ENCODE results near the gene SLC49A4. TPM values are rescaled to one million over a fixed set of nuclear protein-coding genes. Genes with fewer than 3 reads are reported as not detected.

SLC49A4 gene
- total RNA-seq, 1 experiment from 2014 or later = 29.6 TPM

- H4K20me1 ChIP-seq (ENCODE audit: low read length) = no peaks in the 10 kb centered on the region; the same call in 1 of the 2 replicates
- no peaks in the 10 kb centered on the region for H3K27me3 ChIP-seq (ENCODE audit: low read length)
- H3K36me3 ChIP-seq (ENCODE audit: low read depth, low read length) = no peaks in the 10 kb centered on the region
- intact Hi-C loops (cut with micrococcal nuclease) = loop anchor here (2.0 kb wide), 1 partner anchor 15 kb away; no protein-coding TSS in a partner anchor
- TF ChIP-seq EZH2 (IDR thresholded peaks at IDR 0.05; ENCODE audit: low read length, unreplicated experiment) (no peak), EZH2phosphoT487 (IDR thresholded peaks at IDR 0.05; ENCODE audit: borderline replicate concordance, low read length) (no peak), CTCF (conservative IDR thresholded peaks at IDR 0.05; ENCODE audit: low read depth, low read length) (no peak)
- H3F3A ChIP-seq (ENCODE audit: low read length, unreplicated experiment) = no peaks in the 10 kb centered on the region
- H3K27ac ChIP-seq (ENCODE audit: low read length) = no peak overlapping the region
- ATAC-seq = no peak
- H3K9ac ChIP-seq (ENCODE audit: low read length) = peak overlapping the region; percentile 82
- peaks cover 33% of the 10 kb centered on the region for H3K4me1 ChIP-seq (ENCODE audit: insufficient read depth, low read length)
- BruUV-seq (replicated peaks) = TSS peak; percentile 66
- peak overlapping the region; percentile 99 for H3K4me2 ChIP-seq (ENCODE audit: low read length)
- ChIA-PET POLR2A (ENCODE audit: unreplicated experiment) (no interaction called here), CTCF (no interaction called here)
- peaks cover 24% of the 10 kb centered on the region for H3K79me2 ChIP-seq (ENCODE audit: low read length)
- no peaks in the 10 kb centered on the region for H3K9me3 ChIP-seq (ENCODE audit: low read length)
- DNase-seq = no peak
- peak overlapping the region; percentile 81 for H3K4me3 ChIP-seq (ENCODE audit: low read length)
- H2AFZ ChIP-seq (ENCODE audit: low read length) = peak overlapping the region; percentile 87
- H3K9me2 ChIP-seq (replicated peaks; ENCODE audit: low read length) = no peaks in the 10 kb centered on the region
Measured at GRCh38 chr3:122795674-122796195, 866 bp downstream of the SLC49A4 start.

- POLR2A ChIA-PET (ENCODE audit: unreplicated experiment) = no interaction called here
- BruUV-seq (replicated peaks) = no TSS peak
Measured at GRCh38 chr3:122797291-122797690, 2.4 kb downstream of the SLC49A4 start.

More at GRCh38 chr3:122797291-122797690, 2.4 kb downstream of the SLC49A4 start:
- TF ChIP-seq EZH2phosphoT487 (IDR thresholded peaks at IDR 0.05; ENCODE audit: borderline replicate concordance, low read length) = no peak
- TF ChIP-seq CTCF (conservative IDR thresholded peaks at IDR 0.05; ENCODE audit: low read depth, low read length) = no peak
- TF ChIP-seq EZH2 (IDR thresholded peaks at IDR 0.05; ENCODE audit: low read length, unreplicated experiment) = no peak
- no peaks in the 10 kb centered on the region; the same call in 1 of the 2 replicates for H4K20me1 ChIP-seq (ENCODE audit: low read length)
- no peaks in the 10 kb centered on the region for H3K9me3 ChIP-seq (ENCODE audit: low read length)
- H2AFZ ChIP-seq (ENCODE audit: low read length) = no peak overlapping the region
- H3K79me2 ChIP-seq (ENCODE audit: low read length) = peaks cover 24% of the 10 kb centered on the region
- H3F3A ChIP-seq (ENCODE audit: low read length, unreplicated experiment) = no peaks in the 10 kb centered on the region
- no peak overlapping the region for H3K9ac ChIP-seq (ENCODE audit: low read length)
- no peak for ATAC-seq
- H3K9me2 ChIP-seq (replicated peaks; ENCODE audit: low read length) = no peaks in the 10 kb centered on the region
- H3K4me2 ChIP-seq (ENCODE audit: low read length) = peak overlapping the region; percentile 99; the same call in 1 of the 2 replicates
- H3K4me3 ChIP-seq (ENCODE audit: low read length) = no peak overlapping the region
- H3K27me3 ChIP-seq (ENCODE audit: low read length) = no peaks in the 10 kb centered on the region
- H3K4me1 ChIP-seq (ENCODE audit: insufficient read depth, low read length) = peaks cover 33% of the 10 kb centered on the region
- CTCF ChIA-PET = no interaction called here
- H3K36me3 ChIP-seq (ENCODE audit: low read depth, low read length) = no peaks in the 10 kb centered on the region
- H3K27ac ChIP-seq (ENCODE audit: low read length) = no peak overlapping the region
- peak; percentile 30 for DNase-seq
- intact Hi-C loops (cut with micrococcal nuclease) = no loop called here
